Stimulated activated CD8-positive, alpha-beta memory T cell treated with anti-CD3 and anti-CD28 coated beads, Interleukin-15, amount 100 ng/mL, for 1 hour (primary cell): ENCODE measurements around the gene ZCCHC12.

Experiments used
- DNase-seq: peaks from one replicate; pipeline ENCODE4 v3.0.0-alpha.2; 2020; ENCODE audit warnings: low read depth

ZCCHC12 gene

GRCh38 chrX:118867251-118867650 lies 43.6 kb downstream of the ZCCHC12 start:
- no peak for DNase-seq

GRCh38 chrX:118872102-118872566 lies 48.5 kb downstream of the ZCCHC12 start:
- no peak for DNase-seq
